Activated CD4-positive, CD25-positive, alpha-beta regulatory T cell treated with anti-CD3 and anti-CD28 coated beads, Interleukin-2, amount 50 U/mL, for 24 hours (primary cell): ENCODE data around the gene SDHA.
A peak's percentile ranks its signal among the peaks of the same experiment; 100 is the strongest.
"Not testable (repeated sequence)": the region's sequence is repeated elsewhere in the genome, so short reads cannot be mapped to it uniquely, and the experiment has no call there.

Source experiments
- ATAC-seq, 2 donors: fragments of 150-1000 bp; cut with Tn5 transposase; one replicate each; pipeline ENCODE4 v1.10.0; 2021; ENCODE audit warnings: mild to moderate bottlenecking in 1 of 2, moderate library complexity in 1 of 2

SDHA gene

DNA sequence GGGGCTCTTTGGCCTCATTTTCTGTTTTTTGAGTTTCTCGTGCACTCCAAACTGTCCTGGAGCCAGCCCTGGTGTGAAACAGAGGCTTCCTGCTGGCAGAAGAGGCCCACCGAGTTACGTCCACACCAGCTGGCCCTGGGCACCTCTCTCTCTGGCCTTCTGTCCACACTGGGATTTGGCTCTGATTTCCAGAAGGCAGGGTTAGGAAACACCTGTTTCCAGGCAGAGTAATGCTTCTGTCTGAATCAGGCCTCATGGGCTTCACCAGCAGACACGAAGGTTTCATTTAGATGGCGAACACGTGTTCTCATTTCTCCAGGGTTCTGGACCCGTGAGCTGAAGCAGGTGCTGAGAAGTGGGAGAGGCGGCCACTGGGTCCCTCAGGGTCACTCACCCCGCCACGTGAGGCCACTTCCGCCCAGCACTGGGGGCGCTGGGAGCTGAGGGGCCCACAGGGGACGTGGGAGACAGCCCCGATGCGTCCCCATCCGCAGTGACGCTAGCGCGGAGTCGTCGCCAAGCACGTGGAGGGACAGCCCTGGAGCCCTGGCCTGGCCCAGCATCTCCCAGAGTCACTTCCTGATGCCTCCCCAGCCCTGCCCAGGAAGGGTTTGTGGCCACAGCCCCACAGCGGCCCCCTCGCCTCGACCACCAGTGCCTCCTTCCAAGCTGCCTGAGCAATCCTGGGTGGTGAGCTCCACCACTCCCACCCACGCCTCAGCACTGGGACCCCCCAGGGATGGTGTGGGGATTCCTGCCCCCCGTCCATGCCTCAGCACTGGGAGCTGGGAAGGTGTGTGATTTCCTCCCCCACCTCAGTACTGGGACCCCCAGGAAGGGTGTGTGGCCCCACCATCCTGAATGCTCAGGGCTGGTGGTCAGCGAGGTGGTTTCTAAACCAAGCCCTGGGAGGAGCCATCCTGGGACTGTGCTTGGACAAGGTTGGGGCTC lies 31.8 kb upstream of the SDHA start:
- no peak for ATAC-seq

GRCh38 chr5:187042-187431 lies 31.1 kb upstream of the SDHA start:
- ATAC-seq: no peak

DNA sequence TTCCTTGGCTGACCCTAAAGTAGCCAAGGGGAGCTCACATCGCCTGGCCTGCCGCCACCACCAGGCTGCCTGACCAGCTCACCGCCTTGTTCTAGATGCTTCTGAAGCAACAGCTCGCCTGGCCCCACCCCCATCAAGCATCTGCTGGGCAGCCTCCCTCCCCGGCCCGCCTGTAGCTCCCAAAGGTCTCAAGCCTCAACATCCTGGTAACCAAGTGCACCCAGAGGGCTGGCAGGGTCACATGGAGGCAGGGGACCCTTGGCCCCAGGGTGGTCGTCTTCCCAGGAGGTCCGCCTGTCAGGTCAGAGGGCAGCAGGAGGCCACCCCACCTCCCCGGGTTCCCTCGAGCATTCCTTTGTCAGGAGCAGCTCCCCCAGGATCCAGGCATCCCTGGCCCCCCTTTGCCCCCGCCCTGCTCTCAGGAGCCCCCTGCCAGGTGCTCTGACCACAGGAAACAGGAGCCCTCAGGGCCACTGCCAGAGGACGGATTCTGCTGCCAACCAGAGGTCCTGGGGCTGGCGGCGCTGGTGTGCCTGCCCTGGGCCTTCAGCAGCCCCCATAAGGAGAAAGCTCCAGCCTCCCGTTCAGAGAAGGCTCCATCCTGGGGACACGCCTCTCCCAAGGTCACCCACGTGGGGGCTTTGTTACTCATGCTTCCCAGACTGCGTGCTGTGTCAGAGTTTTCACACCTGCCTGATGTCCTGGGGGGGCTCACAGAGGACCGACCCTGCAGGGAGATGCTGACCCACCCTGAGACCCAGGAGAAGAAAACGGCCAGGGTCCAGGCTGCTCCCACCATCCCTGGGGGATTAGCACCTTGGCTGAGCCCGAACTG lies 30.3 kb upstream of the SDHA start:
- no peak for ATAC-seq

DNA sequence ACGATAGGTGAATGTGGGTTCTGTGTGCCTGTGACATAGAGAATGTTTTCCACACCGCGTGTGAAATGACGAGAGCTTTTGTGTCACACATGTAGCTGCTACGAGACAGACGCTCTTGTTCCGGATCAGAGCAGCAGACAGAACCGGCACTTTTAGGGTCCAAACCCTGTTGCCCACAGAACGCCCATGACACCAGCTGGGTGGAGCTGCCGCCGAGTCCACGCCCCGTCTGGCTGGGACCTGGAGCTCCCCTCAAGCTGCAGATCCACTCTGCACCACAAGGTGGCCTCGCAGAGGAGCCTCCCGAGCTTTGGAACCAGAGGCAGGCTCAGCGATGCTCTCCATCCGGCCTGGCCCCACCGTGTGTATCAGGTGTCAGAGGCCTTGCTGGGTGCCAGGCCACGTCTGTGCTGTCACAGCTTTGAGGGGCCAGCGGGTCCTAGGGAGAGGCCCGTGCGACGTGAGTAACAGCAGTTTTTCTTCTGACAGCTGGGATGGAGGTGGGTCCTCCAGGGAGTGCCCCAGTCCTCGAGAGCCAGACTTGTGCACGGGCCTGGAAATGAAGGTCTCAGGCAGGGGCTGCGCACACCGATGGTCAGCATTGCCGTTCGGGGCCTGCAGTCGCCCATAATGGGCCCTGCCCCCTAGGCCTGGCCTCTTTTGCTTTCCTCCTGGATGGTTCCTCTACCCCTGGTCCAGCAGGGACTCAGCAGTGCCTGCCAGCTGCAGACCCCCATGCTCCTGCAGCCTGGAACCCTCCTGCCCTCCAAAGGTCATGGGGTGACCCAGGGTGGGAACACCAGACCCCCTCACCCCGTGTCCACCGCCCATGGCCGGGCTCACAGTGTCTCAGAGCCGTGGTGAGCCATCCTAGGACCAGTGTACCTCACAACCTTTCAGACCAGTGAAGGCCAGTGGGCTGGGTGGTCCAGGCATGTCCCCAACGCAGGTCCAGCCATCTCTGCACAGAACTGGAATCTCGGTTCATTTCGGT lies 29.3 kb upstream of the SDHA start:
- peak; percentile 91 to 93 for ATAC-seq

DNA sequence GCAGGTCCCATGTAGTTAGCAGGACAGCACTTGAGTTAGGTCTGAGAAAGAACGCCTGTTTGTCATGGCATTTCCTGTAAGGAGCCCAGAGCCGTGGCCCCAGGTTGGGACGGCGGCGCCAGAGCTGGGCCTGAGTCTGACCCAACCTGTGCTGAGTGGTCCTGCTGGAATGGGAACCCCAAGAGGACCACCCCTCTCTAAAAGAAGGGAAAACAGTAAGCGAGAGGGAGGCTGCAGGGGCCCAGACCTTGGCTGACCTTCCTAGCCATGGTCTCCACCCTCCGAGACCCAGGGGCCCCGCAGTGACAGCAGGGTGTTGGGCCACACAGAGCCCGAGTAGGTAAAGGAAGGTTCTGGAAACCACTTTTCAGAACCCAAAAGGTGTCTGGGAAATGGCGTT lies 28.6 kb upstream of the SDHA start:
- ATAC-seq: no peak

- ATAC-seq: no peak
Measured at GRCh38 chr5:189976-190365, 28.1 kb upstream of the SDHA start.

- ATAC-seq: no peak
Measured at GRCh38 chr5:190366-191035, 27.6 kb upstream of the SDHA start.

DNA sequence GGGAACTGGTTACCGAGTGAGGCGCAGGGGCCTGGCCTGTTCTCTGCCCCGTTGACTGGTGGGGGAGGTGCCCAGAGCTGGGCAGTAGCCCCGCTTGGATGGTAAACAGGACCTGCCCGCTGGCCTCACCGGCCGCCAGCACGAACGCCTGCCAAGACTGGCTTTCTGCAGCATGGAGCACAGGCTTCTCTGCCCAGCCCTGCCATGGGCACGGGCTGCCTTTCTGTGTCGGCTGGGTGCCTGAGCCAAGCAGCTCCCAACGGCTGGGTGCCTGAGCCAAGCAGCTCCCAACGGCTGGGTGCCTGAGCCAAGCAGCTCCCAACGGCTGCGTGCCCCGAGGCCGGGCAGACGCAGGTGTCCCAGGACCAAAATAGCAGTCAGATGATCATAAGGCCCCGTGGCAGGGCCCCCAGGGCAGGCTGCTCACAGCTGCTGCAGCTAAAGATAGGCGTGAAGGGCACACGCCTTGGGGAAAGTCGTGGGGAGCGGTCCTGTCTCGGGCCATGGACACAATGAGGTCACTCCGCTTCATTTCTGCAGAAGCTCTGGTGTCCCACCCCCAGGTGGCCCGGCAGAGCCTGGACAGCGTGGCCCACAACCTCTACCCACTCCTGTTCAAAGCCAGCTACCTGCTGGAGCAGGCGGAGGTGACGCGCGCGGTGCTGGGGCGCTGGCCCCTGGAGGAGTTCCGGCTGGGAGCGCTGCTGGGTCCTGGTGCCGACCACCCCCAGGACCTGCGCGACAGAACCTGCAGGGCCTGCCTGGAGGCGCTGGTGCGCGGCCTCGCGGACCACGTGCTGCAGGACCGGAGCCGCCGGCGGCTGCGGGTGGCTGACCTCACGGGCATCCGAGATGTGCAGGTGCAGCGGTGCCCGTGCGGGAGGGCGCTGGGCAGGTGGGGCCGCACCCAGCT lies 26.8 kb upstream of the SDHA start, which contains the start of gene LRRC14B:
LRRC14B (plus strand) TSS at position 460 of the 913 bp plus-strand sequence; CDS start at position 504, 44 bp downstream.
- no peak for ATAC-seq

DNA sequence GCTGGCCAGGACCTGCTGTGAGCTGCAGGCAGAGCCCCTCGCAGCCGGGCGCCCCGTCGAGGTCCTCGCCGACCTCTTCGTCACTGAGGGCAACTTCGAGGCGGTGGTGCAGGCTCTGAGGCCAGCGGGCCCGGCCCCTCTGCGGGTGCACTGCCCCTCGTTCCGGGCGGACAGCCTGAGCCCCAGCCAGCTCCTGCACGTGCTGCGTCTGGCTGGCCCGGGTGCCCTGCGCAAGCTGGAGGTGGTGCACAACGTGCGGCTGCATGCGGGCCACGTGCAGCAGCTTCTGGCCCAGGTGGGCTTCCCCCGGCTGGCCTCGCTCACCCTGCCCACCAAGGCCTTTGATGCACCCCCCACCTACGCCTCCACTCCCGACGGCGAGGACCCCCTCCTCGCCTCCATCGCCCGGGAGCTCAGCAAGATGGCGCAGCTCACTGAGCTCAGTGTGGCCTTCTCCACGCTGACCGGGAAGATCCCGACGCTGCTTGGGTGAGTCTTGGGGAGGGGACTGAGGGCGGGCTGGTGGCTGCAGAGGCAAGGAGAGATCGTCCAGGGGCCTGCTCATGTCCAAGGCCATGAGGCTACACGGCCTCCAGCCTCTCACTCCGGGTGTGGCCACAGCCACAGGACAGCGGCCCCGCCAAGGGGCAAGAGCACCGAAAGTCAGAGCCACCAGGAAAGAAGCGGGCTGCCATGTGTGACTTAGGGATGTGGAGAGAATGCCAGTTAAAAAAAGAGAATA lies 26.0 kb upstream of the SDHA start:
- no peak for ATAC-seq

DNA sequence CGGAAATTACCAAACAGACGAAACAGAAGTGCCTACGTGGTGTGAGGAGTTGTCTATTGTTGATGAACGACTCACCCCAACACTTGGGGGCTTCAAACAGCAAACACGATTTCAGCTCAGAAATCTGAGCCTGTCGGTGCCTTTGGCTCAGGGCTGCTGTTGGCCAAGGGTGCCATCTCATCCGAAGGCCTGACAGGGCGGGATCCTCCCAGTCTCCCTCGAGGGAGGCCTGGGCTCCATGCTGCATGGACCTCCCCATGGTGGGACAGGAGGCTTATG lies 25.5 kb upstream of the SDHA start:
- ATAC-seq: no peak

GRCh38 chr5:192970-193831 lies 24.9 kb upstream of the SDHA start:
- no peak for ATAC-seq

- ATAC-seq: no peak
Measured at GRCh38 chr5:194102-194501, 24.0 kb upstream of the SDHA start.

DNA sequence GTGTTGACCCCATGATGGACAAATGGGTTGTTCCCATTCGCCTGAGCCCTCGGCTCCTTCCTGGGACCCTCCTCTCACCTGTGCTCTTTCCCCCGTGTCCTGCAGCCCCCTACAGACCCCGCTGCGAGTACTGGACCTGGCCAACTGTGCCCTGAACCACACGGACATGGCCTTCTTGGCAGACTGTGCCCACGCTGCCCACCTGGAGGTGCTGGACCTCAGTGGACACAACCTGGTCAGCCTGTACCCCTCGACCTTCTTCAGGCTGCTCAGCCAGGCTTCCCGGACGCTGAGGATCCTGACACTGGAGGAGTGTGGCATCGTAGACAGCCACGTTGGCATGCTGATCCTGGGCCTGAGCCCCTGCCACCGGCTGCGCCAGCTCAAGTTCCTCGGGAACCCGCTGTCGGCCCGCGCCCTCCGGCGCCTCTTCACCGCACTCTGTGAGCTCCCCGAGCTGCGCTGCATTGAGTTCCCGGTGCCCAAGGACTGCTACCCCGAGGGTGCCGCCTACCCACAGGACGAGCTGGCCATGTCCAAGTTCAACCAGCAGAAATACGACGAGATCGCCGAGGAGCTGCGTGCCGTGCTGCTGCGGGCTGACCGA lies 23.4 kb upstream of the SDHA start:
- ATAC-seq: no peak

DNA sequence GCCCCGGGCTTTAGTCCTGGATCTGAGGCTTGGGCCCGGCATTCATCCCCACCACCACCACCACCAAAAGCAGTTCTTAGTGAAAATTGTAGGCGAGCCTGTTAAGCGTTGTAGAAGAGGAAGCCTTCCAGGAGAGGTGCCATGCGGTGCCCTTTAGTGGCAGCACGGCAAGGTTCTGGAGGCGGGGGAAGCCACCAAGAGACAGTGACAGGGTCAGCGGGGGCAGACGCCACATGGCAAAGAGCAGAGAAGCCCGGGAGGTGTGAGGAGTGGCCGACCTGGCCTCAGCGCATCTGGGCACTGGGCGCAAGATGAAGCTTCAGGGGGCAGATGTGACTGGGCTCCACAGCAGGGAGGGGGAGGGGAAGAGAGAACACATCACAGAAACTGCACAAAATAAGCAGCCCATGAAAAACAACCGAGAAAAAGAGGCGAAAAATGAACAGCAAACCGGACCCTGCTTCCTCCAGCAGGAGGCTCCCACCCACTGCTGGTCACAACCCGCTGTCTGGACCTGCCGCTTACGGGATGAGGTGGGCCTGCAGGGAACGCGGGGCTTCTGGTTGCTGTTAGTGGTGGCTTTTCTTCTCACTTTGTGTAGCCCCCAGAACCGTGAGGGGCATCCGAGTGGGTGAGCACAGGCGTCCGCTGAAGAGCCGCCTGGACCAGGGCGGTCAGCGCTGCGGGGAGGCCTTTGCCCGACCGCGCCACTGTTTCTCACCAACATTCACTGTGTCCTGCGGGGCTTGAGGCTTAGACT lies 22.5 kb upstream of the SDHA start:
- no peak for ATAC-seq

GRCh38 chr5:196350-196749 lies 21.8 kb upstream of the SDHA start:
- no peak for ATAC-seq

DNA sequence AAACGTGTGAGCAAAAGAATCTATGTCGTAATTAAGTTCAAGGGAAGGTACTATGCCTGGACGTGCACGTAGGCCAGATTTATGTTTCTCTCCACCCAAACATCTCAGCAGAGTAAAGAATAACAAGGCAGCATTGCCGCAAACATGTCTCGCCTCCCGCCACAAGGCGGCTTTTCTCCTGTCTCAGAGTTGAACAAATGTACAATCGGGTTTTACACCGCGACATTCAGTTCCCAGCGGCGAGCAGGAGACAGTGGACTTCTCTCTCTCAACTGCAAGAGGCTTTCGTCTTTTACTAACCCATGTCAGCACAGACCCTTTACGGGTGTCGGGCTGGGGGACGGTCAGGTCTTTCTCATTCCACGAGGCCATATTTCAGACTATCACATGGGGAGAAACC lies 21.1 kb upstream of the SDHA start:
- not testable (repeated sequence) for ATAC-seq

DNA sequence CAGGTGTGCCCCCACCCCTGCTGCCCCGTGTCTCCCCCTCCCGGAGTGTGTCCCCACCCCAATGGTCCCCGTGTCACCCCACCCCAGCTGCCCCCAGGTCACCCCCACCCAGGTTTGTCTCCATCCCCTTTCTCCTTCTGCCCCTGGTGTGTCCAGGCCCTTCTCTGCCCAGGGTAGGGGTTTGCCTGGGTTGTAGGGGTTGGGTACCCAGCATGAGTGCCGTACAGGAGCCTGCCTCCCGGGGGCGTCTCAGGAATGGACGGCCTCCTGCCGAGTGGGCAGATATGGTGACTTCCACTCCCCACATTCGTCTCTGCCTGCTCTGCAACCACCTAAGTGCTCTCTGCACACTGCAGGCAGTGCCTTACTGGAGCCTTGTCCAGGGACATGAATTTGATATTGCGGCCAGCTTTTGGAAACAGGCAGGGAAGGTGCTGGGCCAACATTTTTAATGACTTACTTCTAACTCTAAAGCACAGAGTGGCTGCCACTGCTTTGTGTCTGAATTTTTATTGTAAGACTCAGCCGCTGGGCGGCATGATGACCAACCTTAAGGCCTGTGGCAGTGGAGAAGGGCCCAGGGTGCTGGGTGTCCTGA lies 20.1 kb upstream of the SDHA start:
- ATAC-seq: no peak
